K562 (cell line): ENCODE results near the gene TTLL12. TPM values are rescaled to one million over a fixed set of nuclear protein-coding genes. Genes with fewer than 3 reads are reported as not detected.

Experiments used
- CC2D1A ChIP-seq: fragments of 450-650 bp; IDR thresholded peaks from 2 replicates; pipeline ENCODE4 v1.6.1; 2017; ENCODE audit warnings: mild to moderate bottlenecking
- MAZ ChIP-seq, 2 experiments: fragments of 450-650 bp in 1 of 2; sonication (generic) in 1 of 2; formaldehyde crosslinking; IDR thresholded peaks in 1 of 2; conservative IDR thresholded peaks in 1 of 2; 2 replicates each; pipeline versions ENCODE4 v1.4.0 to v1.5.0; 2020; ENCODE audit warnings: mild to moderate bottlenecking in 1 of 2, missing genetic modification reagents in 1 of 2
- RB1 ChIP-seq: fragments of 450-650 bp; IDR thresholded peaks from 2 replicates; pipeline ENCODE4 v1.6.1; 2017; ENCODE audit warnings: low read depth, mild to moderate bottlenecking
- SMAD3 ChIP-seq: fragments of 450-650 bp; formaldehyde crosslinking; conservative IDR thresholded peaks from 2 replicates; pipeline ENCODE4 v1.4.0; 2020; ENCODE audit warnings: mild to moderate bottlenecking
- TSC22D4 ChIP-seq: fragments of 450-650 bp; IDR thresholded peaks from 2 replicates; pipeline ENCODE4 v1.6.1; 2016; ENCODE audit warnings: missing genetic modification characterization, missing biosample characterization, control low read depth
- ZNF184 ChIP-seq: sonication (generic); formaldehyde crosslinking; IDR thresholded peaks from 2 replicates; pipeline ENCODE4 v1.5.0; 2020; ENCODE audit warnings: missing genetic modification reagents
- polyA plus RNA-seq, 8 experiments: library from polyadenylated mRNA; depleted of rRNA in 4 of 8; stranded (reverse) in 5 of 8; unstranded in 3 of 8; fragments of >200 nt; fragmentation: Nextera tagmentation in 2 of 8; fragmentation: Illumina TruSeq in 1 of 8; extraction: Ambion mirVana in 2 of 8; extraction: Trizol in 1 of 8; gene quantifications; 2 replicates each; pipeline versions ENCODE4 v1.2.1 to v1.2.3, GENCODE V29; 2011 to 2014; ENCODE audit warnings: inconsistent platforms in 1 of 8, missing spikeins in 1 of 8
- total RNA-seq, 7 experiments: library from RNA; depleted of rRNA in 6 of 7; stranded (reverse); fragments of >200 nt in 6 of 7; fragmentation: Illumina TruSeq in 2 of 7; extraction: Trizol in 2 of 7; gene quantifications; 2 replicates each; pipeline versions ENCODE4 v1.2.1 to v1.2.3, GENCODE V29; 2011 to 2021; ENCODE audit warnings: low replicate concordance in 1 of 7
- TF ChIP-seq, protein P1 (sequence below), 2 experiments: fragments of 450-650 bp; formaldehyde crosslinking in 1 of 2; IDR thresholded peaks; 2 replicates each; pipeline versions ENCODE4 v1.4.0 to v1.6.1; 2014 to 2020; ENCODE audit warnings: mild to moderate bottlenecking in 2 of 2, borderline replicate concordance in 1 of 2, low read depth in 1 of 2
- TF ChIP-seq, protein P2 (sequence below), 2 experiments: fragments of 450-650 bp in 1 of 2; IDR thresholded peaks; 2 replicates each; pipeline ENCODE4 v1.6.1; 2011 to 2017; ENCODE audit warnings: low read depth in 2 of 2, antibody characterized with exemption in 1 of 2, borderline replicate concordance in 1 of 2, low read length in 1 of 2, mild to moderate bottlenecking in 1 of 2, mixed read lengths in 1 of 2; ENCODE audit not compliant: control insufficient read depth in 1 of 2
- TF ChIP-seq, protein P3 (sequence below), 3 experiments: IDR thresholded peaks in 2 of 3; conservative IDR thresholded peaks in 1 of 3; 2 replicates each; pipeline ENCODE4 v1.5.1; 2011 to 2012; ENCODE audit warnings: low read length in 3 of 3, mild to moderate bottlenecking in 3 of 3, control low read depth in 2 of 3, improper control_type of control experiment in 1 of 3, inconsistent platforms in 1 of 3, low read depth in 1 of 3, mixed read lengths in 1 of 3, moderate library complexity in 1 of 3; ENCODE audit not compliant: insufficient read depth in 2 of 3

Gene TTLL12
- total and polyA plus RNA-seq, 9 of the 15 experiments (the other 6 are each of a cell fraction or from before 2014, with no cell fraction given) = 1.3 to 128 (median 43.0) TPM

DNA sequence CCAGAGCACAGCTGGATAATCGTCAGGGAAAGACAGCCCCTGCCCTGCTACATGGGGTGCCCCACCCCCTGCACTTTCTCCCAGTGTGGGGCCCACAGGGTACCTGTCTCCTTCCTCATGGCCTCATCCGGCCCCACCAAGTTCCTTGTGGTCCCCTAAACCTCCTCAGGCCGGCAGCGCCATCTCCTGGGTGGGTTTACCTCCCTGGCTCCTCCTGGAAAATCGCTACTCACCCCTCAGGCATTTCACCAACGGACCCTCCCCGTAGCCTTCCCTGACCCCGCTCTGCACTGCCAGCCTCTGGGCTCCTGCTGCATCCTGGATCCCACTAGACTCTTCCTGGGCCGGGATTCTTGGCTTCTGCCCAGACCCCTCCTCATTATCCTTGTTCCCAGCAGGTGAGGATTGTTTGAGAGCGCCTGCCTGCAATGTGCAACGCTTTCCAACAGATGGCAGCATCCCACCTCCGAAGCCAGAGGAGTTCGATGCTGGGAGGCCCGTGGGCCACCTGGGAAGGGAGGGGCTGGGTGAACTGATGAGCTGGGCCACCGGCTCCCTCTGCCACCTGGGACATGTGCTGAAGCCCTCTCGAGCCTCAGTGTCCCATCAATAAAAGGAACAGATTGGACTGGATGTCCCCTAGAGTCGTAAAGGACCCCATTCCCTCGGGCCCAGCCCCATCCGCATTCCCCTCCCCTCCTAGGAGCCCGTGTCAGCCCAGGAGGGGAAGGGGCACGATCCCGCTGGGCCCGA lies 44.2 kb upstream of the TTLL12 start (continued):
- TF ChIP-seq, protein P1, sequence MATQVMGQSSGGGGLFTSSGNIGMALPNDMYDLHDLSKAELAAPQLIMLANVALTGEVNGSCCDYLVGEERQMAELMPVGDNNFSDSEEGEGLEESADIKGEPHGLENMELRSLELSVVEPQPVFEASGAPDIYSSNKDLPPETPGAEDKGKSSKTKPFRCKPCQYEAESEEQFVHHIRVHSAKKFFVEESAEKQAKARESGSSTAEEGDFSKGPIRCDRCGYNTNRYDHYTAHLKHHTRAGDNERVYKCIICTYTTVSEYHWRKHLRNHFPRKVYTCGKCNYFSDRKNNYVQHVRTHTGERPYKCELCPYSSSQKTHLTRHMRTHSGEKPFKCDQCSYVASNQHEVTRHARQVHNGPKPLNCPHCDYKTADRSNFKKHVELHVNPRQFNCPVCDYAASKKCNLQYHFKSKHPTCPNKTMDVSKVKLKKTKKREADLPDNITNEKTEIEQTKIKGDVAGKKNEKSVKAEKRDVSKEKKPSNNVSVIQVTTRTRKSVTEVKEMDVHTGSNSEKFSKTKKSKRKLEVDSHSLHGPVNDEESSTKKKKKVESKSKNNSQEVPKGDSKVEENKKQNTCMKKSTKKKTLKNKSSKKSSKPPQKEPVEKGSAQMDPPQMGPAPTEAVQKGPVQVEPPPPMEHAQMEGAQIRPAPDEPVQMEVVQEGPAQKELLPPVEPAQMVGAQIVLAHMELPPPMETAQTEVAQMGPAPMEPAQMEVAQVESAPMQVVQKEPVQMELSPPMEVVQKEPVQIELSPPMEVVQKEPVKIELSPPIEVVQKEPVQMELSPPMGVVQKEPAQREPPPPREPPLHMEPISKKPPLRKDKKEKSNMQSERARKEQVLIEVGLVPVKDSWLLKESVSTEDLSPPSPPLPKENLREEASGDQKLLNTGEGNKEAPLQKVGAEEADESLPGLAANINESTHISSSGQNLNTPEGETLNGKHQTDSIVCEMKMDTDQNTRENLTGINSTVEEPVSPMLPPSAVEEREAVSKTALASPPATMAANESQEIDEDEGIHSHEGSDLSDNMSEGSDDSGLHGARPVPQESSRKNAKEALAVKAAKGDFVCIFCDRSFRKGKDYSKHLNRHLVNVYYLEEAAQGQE (IDR thresholded peaks at IDR 0.05; ENCODE audit: borderline replicate concordance) = peak; percentile 81
- TF ChIP-seq, protein P1 (CRISPR knock-in tag; IDR thresholded peaks at IDR 0.05; ENCODE audit: low read depth) = no peak
- no peak for TF ChIP-seq SMAD3
- TF ChIP-seq, protein P2, sequence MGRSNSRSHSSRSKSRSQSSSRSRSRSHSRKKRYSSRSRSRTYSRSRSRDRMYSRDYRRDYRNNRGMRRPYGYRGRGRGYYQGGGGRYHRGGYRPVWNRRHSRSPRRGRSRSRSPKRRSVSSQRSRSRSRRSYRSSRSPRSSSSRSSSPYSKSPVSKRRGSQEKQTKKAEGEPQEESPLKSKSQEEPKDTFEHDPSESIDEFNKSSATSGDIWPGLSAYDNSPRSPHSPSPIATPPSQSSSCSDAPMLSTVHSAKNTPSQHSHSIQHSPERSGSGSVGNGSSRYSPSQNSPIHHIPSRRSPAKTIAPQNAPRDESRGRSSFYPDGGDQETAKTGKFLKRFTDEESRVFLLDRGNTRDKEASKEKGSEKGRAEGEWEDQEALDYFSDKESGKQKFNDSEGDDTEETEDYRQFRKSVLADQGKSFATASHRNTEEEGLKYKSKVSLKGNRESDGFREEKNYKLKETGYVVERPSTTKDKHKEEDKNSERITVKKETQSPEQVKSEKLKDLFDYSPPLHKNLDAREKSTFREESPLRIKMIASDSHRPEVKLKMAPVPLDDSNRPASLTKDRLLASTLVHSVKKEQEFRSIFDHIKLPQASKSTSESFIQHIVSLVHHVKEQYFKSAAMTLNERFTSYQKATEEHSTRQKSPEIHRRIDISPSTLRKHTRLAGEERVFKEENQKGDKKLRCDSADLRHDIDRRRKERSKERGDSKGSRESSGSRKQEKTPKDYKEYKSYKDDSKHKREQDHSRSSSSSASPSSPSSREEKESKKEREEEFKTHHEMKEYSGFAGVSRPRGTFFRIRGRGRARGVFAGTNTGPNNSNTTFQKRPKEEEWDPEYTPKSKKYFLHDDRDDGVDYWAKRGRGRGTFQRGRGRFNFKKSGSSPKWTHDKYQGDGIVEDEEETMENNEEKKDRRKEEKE (IDR thresholded peaks at IDR 0.05; ENCODE audit: borderline replicate concordance in 1 of 2, control insufficient read depth in 1 of 2, low read depth in 2 of 2, low read length in 1 of 2) = no peak
- peak; percentile 9; the same call in 1 of the 2 replicates for TF ChIP-seq RB1
- TF ChIP-seq CC2D1A = peak; percentile 82; the same call in 1 of the 2 replicates
- TF ChIP-seq, protein P3, sequence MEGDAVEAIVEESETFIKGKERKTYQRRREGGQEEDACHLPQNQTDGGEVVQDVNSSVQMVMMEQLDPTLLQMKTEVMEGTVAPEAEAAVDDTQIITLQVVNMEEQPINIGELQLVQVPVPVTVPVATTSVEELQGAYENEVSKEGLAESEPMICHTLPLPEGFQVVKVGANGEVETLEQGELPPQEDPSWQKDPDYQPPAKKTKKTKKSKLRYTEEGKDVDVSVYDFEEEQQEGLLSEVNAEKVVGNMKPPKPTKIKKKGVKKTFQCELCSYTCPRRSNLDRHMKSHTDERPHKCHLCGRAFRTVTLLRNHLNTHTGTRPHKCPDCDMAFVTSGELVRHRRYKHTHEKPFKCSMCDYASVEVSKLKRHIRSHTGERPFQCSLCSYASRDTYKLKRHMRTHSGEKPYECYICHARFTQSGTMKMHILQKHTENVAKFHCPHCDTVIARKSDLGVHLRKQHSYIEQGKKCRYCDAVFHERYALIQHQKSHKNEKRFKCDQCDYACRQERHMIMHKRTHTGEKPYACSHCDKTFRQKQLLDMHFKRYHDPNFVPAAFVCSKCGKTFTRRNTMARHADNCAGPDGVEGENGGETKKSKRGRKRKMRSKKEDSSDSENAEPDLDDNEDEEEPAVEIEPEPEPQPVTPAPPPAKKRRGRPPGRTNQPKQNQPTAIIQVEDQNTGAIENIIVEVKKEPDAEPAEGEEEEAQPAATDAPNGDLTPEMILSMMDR (IDR thresholded peaks at IDR 0.05 in 2 of 3, conservative IDR thresholded peaks at IDR 0.05 in 1 of 3; ENCODE audit: insufficient read depth in 2 of 3, low read depth in 1 of 3, low read length in 3 of 3) = peak; percentile 74 to 95 (median 81)
- TF ChIP-seq ZNF184 (CRISPR knock-in tag) = no peak
- TF ChIP-seq MAZ (CRISPR knock-in tag; conservative IDR thresholded peaks at IDR 0.05 in 1 of 2, IDR thresholded peaks at IDR 0.05 in 1 of 2) = peak in 1 of 2 experiments; percentile 54; a peak in 1 of 4 replicates
- no peak for TF ChIP-seq TSC22D4 (tag)
